C4-2B (cell line): Measurements from ENCODE around the gene RPN2.

ENCODE experiments used
- CTCF ChIP-seq: fragments of 450-650 bp; conservative IDR thresholded peaks from 2 replicates; pipeline ENCODE4 v1.5.1; 2017; ENCODE audit warnings: mild to moderate bottlenecking
- ZFX ChIP-seq: fragments of 450-650 bp; IDR thresholded peaks from 2 replicates; pipeline ENCODE4 v1.6.1; 2017

GRCh38 chr20:37207171-37207570, 28.0 kb downstream of the RPN2 start:
- TF ChIP-seq CTCF: no peak
- TF ChIP-seq ZFX: no peak
